Fibroblast of skin of left biceps (primary cell): ENCODE data around the gene FBLN5.
"Not testable (repeated sequence)": the region's sequence is repeated elsewhere in the genome, so short reads cannot be mapped to it uniquely, and the experiment has no call there.

Experiments
- DNase-seq, 2 experiments: peaks; one replicate each; pipeline ENCODE4 v3.0.0-alpha.2; 2013; ENCODE audit warnings: low read depth in 2 of 2

The FBLN5 gene

DNA sequence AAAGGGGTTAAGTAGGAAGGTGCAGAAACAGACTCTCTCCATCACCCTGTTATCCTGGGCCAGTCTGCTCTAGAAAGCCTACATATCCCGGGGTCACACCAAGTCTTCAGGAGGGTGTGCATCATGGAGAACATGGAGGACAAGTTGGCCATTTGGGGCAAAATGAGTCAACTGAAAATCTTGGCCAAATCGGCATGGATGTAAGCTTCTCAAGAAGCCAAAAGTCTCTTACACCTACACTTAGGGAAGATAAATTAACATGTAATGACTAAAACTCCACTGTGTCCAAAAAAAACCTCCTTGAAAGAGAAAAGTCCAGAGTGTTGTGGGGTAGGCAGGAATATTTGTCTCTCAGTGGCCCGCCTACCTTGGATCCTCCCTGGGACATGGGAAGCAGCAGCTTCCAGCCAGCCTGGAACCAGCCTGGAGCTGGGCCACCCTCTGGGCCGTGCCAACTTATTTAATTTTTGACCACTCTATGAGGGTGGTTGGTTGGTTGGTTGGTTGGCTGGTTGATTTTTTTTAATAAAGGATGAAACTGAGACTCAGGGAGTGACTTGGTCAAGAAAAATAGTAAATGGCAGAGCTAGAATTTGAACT, 62.3 kb downstream of the FBLN5 start:
- no peak for DNase-seq

DNA sequence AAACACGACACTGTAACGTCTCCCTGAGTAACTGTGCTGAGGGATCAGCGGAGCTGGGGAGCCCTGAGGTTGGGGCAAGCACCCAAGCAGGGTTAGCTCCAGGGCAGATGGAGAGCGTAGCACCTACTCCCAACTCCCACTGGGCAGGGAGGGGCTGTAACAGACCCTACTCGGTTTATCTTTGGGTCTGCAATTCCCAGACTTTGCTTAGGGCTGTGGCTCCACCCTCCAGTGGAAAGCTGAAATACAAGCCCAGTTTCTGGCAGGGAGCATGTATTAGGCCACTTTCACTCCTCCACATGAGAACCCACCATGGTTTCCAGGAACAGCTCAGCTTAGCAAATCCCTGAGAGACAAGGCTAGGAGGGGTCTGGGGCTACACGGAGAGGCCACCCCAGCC, 62.8 kb downstream of the FBLN5 start:
- no peak for DNase-seq

DNA sequence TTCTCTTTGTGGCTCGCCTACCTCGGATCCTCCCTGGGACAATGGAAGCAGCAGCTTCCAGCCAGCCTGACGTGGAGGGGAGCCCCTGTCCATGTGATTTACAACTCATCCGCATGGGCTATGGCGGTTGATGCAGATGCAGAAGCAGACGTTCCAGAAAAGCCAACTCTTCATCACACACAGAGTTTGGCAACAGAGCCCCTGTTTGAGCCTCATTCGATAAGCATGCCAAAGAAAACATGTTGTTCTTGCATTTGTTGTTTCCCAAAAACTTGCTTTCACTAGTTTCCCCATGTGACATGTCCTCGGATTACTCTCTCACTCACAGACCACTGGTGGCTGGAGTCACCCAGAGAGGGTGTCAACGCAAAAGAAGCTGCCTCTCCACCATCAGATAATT, 63.7 kb downstream of the FBLN5 start:
- no peak for DNase-seq

DNA sequence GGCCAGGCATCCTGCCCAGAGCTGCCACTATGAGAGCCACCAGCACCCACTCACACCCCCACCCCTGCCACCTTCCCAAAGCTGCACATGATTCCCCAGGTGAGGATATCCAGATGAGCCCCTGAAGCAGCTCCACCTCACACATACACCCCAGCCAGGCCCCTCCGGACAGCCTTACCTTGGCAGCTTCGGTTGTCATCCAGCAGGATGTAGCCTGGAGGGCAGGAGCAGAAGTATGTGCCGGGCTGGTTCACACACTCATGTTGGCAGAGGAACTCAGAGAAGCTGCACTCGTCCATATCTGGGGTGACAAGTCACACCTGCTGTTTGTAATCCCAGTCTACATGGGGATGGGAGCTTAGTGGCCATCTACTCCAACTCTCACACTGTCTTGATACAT, 64.7 kb downstream of the FBLN5 start:
- no peak for DNase-seq

DNA sequence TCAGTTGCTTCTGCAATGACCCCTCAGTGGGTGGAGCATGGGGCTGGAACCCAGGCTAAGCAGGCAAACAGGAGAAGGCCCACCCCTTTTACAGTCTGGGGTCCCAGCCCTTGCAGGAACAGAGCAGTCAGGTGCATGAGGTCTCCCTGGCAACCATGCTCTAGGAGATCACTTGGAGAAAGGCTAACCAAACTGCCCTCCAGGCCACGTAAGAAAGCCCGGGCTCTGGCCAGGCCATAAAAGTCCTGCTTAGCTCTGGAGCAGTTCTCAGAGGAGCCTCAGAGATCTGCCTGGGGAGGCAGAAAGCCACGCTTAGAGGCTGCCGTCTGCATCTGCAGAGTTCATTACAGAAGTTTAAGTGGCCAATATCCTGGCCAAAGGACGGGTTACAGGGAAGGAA, 65.1 kb downstream of the FBLN5 start:
- no peak for DNase-seq

DNA sequence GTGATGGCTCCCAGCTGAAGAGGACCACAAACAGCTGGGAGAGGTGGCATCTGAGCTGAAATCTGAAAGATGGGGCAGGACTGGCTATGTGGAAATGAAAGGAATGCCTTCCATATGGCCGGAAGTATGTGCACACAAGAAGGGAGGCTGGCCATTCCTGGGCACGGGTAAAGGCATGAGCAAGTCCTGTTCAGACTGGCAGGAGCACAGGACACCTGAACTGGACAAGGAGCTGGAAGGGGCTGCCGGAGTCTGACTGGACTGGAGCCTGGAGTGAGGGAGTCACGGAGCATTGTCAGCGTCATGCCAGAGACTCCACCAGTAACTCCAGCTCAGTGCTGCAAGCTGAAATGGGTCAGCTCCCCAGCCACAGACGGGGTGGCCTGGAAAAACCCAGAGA, 68.3 kb downstream of the FBLN5 start:
- no peak for DNase-seq

DNA sequence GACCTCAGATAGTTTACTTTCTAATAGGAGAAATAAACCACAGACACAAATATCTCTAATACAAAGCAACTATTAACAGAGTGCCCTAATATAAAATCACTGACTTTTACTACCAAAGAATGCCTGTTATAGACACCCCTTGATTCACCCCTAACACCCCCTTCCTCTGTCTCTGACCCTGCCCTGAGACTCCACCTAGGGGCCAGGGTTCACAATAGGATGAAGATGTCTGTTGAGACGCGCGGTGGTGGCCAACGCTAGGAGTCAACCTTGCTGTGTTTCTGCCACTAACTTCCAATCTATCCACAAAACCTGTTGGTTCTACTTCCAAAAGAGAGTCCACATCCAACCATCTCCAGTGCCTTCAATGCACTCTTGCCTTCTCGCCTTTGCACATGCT, 69.2 kb downstream of the FBLN5 start:
- DNase-seq: no peak

DNA sequence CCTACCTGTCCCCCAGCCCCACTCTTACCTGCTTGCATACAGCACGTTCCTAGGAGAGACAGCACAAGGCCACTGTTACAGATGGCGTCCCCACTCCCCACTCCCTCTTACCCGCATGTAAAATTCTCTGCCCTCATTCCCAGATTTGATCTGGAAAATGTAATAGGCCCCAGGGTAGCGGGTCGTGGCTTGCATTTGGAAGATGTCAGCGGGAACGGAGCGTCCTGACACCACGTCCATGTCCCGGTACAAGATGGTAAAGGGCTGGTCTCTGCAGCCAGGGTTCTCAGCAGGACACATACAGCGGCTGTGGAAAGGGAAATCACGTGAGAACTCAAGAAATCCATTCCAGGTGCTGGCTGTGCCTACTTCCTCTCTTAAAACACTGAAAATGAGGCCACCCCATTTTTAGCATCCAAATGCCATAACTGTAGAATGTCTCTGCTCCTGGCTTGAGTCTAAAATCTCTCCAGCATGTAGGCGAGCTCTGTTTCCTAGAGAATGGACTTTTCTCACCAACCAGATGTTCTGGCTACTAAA, 70.0 kb downstream of the FBLN5 start:
- no peak for DNase-seq

DNA sequence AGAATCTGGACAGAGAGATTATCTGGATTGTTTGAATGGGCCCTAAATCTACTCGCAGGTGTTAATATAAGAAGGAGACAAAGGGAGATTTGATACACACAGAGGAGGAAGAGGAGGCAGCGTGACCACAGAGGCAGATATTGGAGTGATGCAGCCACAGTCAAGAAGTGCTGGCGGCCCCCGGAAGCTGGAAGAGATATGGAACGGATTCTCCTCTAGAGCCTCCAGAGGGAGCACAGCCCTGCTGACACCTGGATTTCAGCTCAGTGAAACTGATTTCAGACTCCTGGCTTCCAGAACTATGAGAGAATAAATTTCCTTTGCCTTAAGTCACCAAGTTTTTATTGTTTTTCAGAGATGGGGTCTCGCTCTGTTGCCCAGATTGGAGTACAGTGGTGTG, 71.0 kb downstream of the FBLN5 start:
- DNase-seq: no peak

DNA sequence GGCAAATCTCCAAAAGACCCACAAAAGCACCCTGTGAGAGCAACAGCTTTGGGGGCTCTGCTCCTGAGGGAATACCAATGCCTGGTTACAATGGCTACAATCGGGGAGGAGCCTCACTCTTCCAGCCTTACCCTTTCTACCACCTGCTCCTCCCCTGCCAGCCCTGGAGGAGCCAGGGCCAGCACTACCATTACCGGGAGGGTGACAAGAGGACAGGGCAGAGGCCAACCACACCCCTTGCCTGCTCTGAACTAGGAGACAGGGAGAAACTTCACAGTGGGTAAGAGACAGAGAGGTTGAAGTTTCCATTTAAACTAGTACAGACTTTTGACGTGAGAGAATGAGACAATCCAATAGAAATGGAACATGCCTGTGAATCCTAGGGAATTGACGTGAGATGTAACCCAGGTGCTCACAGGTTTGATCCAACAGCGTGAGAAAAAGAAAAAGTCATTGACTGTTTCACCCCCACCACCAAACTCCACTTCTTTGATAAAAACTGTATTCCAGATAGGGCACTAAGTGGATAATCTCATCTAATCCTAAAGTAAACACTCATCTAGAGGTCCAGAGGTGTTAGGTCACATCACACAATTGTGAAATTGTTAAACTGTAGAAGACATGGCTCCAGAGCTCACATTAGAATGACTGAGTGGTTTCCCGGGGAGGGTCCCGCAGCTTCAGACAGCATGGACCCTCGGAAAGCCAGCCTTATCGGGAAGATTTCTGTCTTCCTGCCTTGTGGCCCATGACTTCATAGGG, 71.8 kb downstream of the FBLN5 start:
- no peak for DNase-seq

DNA sequence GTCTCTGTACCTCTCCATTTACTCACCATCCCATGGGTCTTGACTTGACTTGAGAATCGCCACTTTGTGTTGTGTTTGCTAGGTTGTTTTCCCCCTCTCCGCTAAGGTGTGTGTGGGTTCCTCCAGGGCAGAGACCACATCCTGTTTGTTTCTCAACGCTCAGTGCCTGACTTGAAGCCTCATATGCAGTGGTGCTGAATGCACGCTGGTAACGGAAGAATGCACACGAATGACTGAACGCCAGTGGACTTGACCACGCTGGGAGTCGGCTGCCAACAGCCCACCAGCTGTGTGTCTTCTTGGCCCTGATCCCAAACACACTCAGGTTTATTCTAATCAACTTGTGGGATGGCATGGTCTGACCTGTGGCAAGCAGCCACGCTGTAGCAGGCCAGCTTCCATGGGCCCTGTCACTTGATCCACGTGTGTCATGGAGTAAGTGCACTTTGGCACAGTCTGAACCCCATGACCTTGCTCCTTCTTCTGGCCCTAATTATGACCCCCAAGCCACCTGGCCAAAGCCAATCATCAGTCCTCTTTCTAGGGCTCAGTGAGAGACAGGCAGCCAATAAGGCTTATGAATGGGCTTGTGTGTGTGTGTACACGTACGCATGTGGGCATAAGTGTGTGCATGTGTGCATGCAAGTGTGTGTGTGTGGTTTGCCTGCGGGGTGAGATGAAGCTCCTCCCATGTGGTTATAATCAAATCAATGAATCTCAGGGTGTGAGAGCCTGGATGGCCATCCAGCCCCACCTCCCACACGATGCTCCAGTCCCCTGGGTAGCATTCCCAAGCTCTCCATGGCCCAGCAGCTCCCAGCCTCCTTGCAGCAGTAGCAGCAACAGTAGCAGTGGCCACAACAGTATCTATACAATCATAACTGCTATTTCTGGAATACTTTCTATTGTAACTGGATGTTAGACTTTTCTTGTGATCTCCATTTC, 73.8 kb downstream of the FBLN5 start:
- DNase-seq: no peak

DNA sequence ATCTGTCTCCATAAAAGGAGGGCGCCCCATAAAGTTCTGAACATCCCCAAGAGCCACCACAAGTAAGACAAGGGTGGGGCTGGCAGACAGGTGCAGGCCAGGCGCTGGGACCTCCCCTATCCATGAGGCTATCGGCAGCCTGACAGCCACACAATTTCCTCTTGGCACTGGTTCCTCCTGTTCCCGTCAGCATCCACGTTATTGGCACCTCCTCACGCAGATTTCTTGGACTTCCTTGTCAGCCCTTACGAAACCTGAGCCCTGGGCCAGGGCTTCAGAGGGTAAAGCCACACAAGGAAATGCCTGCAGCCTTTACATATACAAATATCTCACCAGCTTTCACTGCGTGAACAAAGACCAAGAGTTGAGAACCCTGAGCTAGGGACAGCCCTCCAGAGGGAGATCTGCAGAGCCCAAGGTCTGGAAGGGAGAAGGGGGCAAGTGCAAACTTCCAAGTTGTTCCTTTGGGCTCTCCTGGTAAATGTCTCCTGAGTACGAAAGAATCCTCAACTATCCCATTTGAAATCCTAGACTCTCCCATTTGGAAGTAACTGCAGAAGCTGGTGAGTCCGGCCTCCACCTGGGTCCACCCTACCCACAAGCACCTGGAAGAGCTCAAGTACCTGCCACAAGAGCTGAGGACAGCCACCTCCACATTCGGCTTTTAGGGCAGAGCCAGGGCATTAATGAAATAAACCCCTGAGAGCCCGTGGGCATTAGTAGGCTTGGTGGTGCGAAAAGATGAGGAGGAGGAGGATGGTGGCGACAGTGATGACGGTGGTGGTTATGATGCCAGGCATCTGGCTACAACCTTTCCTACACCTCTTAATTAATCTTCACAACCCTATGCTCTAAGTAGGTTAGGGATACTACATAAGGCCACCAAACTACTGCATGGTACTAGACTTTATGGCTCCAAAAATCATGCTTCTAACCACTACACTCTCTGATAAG, 74.7 kb downstream of the FBLN5 start:
- DNase-seq: peak; percentile 9 to 17

DNA sequence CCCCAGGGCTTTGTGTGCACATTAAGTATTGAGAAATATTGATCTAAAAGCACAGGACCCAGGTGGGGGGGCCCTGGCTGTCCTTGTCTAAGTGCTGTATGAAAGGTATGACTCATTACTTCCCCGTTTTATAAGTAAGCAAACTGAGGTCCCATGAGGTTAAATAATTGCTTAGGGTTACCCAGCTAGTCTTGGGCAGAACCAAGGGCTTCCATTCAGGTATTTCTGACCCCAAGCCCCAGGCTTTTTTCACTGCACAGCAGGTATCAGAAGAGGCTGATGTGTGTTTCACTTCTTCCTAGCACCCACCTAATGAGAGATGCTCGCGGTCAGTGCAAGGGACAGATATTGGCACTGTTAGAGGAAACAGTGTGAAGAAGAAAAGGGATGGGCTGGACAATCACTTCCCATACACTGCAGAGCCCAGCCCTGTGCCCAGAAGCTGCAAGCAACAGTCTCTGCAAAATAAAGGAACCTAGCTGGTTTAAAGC, 75.4 kb downstream of the FBLN5 start:
- no peak for DNase-seq

DNA sequence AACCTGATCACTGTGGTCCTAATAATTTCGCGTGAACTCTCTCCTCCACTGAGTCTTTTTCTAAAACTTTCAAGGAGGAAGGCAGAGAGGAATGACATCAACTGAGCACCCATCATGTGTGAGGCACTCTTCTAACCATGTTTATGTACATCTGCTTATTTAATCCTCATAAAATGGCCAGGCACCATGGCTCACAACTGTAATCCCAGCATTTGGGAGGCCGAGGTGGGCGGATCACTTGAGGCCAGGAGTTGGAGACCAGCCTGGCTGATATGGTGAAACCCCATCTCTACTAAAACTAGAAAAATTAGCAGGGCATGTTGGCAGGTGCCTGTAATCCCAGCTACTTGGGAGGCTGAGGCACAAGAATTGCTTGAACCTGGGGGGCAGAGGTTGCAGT, 76.1 kb downstream of the FBLN5 start:
- not testable (repeated sequence) for DNase-seq

DNA sequence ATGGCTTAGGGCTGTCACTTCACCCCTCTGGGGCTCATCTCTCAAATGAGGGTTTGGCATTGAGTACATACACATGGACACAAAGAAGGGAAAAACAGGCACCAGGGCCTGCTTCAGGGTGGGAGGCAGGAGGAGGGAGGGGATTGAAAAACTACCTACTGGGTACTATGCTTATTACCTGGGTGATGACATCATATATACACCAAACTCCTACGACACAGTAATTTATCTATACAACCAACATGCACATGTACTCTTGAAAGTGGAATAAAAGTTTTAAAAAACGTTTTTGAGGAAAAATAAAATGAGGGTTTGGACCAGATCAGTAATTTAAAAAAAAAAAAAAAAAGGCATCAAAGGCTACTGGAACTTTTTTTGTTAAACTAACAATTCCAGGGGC, 76.6 kb downstream of the FBLN5 start:
- no peak for DNase-seq

DNA sequence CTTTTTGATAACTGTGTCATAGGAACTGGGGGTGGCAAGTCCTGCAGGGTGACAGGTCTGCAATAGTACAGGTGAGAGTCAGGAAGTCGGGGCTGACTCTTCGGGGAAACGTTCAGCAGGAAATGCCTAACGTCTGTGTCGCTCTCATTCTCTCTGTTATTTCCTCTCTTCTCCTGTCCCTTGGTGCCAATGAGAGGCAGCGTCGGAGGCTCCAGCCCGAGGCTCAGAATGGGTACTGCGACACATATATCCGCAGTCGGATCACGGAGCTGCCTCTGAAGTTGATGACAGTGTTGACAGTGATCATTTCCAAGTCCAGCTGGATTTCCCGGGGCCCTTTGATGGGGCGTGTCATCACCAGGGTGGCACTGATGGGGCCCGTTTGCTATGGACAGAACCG, 77.5 kb downstream of the FBLN5 start:
- no peak for DNase-seq

DNA sequence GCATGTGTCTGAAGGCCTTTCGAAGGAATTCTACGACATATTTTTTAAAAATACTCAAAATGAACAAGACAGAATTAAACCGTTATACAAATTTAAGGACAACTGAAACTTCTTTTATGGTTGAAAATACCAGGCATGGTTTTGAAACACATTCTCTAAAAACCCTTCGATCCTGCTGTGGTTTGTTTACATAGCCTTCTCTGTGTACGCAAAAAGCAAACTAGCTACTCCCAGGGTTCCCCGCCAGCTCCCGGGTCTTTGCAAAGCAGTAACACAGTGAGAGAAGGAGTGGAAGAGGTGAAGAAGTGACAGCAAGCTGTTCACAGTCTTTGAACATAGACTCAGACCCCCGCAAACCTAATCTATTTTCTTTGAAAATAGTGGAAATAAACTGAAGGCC, 77.9 kb downstream of the FBLN5 start:
- no peak for DNase-seq

DNA sequence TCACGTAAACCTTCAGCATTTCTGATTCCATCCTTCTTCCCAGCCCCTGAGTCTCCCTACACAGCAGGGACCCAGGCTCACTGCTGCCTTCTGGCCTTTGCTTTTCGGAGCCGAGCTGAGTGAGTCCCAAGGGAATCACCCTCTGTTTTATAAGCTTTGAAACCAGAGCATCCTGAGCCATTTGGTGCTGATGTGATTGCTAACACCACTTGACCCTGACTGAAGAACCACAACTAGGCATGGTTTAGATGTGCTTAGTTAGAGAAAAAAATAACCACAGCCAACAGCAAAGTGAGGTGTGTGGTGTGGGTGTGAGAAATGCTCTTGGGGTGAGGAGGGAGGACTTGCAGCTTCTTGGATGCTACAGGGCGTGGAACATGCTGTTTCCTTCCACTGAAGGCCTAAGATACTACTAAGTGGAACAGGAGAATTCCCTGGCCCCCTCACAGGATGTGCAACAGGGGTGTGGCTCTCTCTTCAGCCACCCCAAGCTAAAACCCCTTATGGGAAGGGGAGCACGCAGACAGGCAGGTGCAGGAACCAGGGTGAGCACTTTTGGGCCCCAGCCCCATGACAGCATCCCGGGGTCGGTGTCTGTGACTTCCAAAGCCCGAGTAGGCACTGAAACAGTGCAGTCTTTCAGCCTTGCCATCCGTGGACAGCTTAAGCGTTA, 80.0 kb downstream of the FBLN5 start, which contains the start of gene TC2N:
Gene TC2N (minus strand): TSS at position 221 of the 673 bp plus-strand sequence. CDS start 53,767 bp downstream, outside the sequence.
- DNase-seq: no peak

DNA sequence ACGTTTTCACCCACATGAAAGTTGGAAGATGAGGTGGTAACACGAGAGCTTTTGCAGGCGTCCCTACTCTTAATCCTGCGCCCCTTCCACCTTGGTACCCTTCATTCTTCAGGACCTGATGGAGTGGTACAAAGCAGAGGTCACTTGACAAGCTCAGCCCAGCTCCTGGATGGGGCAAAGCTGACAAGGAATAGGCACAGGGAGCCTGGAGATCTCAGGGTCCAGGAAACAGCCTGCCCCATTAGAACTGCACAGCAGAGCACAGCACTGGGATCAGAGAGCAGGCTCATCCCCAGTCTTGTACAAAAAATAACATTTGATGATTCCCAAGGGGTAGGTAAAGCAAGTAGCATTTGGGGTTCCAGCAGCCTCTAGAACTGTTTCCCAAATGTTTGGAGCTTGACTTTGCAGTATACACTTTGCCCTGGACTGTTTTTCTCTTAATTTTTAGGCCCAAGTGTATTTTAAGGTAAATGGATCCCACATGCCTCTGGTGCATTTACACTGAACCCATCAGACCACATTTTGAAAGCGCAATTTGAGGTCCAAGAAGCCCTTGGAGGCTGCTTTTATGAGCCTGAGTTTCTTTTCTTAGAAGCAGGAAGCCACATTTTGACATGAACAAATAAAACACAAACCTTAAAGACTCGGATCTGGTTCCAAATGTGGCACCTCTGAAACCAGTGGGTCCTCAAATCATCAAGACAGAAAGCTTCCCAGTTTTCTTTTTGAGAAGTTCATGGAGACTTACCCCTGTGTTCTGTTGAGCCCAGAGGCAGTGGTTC, 80.8 kb downstream of the FBLN5 start:
- DNase-seq: no peak

DNA sequence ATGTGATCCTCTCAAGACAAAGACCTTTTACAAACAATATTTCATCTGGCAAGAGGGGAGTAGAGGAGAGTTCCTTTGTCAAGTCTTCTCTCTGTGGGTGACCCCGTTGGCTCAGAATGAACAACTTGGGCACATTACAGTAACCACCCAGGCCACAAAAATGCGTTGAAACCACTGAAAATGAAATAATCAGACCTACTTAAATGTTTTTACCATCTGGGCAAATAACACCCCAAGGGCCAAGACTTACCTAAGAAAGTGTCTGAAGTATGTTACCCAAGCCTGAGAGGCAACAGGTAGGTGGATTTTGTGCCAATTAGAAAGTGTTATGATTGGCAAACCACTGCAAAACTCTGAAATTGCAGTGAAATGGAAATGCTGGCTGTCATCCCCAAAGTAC, 81.4 kb downstream of the FBLN5 start:
- no peak for DNase-seq
